Activated T-cell treated with anti-CD3 and anti-CD28 coated beads, Interleukin-2, amount 50 U/mL, for 48 hours (primary cell): ENCODE measurements around the gene PEPD.

Experiments
- DNase-seq, 2 experiments: peaks; one replicate each; pipeline ENCODE4 v3.0.0-alpha.2; 2020

Gene PEPD

GRCh38 chr19:33510462-33511194 lies 11.0 kb downstream of the PEPD start:
- DNase-seq = no peak

GRCh38 chr19:33509774-33510173 lies 11.8 kb downstream of the PEPD start:
- DNase-seq = no peak

- DNase-seq = no peak
These were observed 12.5 kb downstream of the PEPD start for GRCh38 chr19:33508941-33509614.

- DNase-seq = no peak
These were observed 13.2 kb downstream of the PEPD start for GRCh38 chr19:33508431-33508830.

- no peak for DNase-seq
These were observed 13.6 kb downstream of the PEPD start for GRCh38 chr19:33508009-33508408.

- no peak for DNase-seq
These were observed 14.3 kb downstream of the PEPD start for GRCh38 chr19:33507021-33507956.

- DNase-seq = no peak
These were observed 15.1 kb downstream of the PEPD start for GRCh38 chr19:33506498-33506897.

GRCh38 chr19:33505823-33506222 lies 15.8 kb downstream of the PEPD start:
- no peak for DNase-seq

- DNase-seq = no peak
These were observed 16.4 kb downstream of the PEPD start for GRCh38 chr19:33505148-33505547.

- no peak for DNase-seq
These were observed 17.5 kb downstream of the PEPD start for GRCh38 chr19:33504058-33504444.

- no peak for DNase-seq
These were observed 18.0 kb downstream of the PEPD start for GRCh38 chr19:33503433-33504057.

- no peak for DNase-seq
These were observed 18.6 kb downstream of the PEPD start for GRCh38 chr19:33503030-33503429.

GRCh38 chr19:33502521-33502920 lies 19.1 kb downstream of the PEPD start:
- DNase-seq = no peak

GRCh38 chr19:33501693-33502356 lies 19.8 kb downstream of the PEPD start:
- no peak for DNase-seq

GRCh38 chr19:33500991-33501390 lies 20.6 kb downstream of the PEPD start:
- no peak for DNase-seq

- DNase-seq = no peak
These were observed 21.0 kb downstream of the PEPD start for GRCh38 chr19:33500586-33500985.

- DNase-seq = no peak
These were observed 21.7 kb downstream of the PEPD start for GRCh38 chr19:33499671-33500506.

- DNase-seq = no peak
These were observed 22.3 kb downstream of the PEPD start for GRCh38 chr19:33499248-33499647.

GRCh38 chr19:33498391-33499000 lies 23.1 kb downstream of the PEPD start:
- DNase-seq = no peak

GRCh38 chr19:33497778-33498175 lies 23.8 kb downstream of the PEPD start:
- no peak for DNase-seq
